NOMO-1 (cell line): Measurements from ENCODE around the gene SDR42E2.
"Not testable (repeated sequence)": the region's sequence is repeated elsewhere in the genome, so short reads cannot be mapped to it uniquely, and the experiment has no call there.

Experiments
- DNase-seq, 2 experiments: peaks; one replicate each; lab custom pipeline; 2025; ENCODE audit not compliant: unreplicated experiment in 2 of 2; lab: John Stamatoyannopoulos, UW

The SDR42E2 gene

DNA sequence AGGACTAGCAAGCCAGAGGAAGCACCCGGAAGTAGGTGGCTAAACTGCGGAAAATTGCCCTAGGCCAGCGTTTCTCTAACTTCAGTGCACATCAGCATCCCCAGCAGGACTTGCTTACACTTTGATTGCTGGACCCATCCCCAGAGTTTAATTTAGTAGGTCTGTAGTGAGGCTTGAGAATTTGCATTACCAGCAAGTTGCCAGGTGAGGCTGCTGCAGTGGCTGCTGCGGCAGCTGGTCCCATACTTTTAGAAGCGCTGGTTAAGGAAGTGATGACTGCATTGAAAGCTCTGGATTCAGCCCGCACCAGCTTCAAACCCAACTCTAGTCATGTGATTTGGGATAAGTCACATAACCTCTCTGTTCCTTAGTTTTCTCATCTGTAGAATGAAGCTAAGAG lies 48.0 kb downstream of the SDR42E2 start:
- no peak for DNase-seq

DNA sequence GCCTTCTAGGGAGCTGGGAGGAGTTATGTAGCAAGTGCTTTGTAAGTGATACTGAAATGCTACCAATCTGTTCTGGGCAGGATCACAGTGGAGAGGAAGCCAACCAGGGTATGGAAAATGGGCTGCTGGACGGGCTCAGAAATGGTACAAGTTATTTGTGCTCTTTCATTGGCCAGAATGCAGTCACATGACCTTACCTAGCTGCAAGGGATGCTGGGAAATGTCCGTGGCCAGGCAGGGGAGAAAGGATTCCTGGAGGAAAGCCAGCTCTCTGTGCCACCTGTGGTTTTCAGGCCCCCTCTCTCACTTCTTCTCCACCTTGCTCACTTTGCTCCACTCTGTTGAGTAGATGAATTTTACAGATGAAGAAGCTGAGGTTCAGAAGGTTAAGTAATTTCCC lies 48.5 kb downstream of the SDR42E2 start:
- no peak for DNase-seq

DNA sequence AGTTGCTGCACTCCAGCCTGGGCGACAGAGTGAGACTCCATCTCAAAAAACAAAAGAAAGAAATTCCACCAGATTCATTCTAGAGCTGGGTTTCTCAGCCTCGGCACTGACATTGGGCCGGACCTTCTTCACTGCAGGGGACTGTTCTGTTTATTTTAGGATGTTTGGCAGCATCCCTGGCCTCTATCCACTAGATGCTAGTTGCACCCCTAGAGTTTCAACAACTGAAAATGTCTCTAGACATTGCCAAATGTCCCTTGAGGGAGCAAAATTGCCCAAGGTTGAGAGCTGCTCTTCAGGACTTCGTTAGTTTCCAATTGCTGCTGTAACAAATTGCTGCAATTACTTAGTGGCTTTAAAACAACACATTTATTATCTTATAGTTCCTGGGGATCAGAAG lies 50.9 kb downstream of the SDR42E2 start:
- no peak for DNase-seq

DNA sequence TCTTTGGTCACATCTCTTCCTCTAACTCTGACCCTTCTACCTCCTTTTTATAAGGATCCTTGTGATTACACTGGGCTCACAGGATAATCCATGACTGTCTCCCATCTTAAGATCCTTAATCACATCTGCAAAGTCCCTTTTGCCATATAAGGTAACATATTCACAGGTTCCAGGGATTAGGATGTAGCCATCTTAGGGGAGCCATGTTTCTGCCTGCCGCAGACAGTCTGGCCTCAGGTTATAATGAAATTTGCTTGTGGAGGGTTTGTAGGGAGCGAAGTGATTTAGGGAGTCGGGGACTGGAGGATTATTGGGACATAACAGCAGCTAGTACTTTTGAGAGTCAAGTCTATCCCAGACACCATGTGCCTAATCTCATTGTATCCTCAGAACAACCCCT lies 51.5 kb downstream of the SDR42E2 start:
- DNase-seq = no peak

DNA sequence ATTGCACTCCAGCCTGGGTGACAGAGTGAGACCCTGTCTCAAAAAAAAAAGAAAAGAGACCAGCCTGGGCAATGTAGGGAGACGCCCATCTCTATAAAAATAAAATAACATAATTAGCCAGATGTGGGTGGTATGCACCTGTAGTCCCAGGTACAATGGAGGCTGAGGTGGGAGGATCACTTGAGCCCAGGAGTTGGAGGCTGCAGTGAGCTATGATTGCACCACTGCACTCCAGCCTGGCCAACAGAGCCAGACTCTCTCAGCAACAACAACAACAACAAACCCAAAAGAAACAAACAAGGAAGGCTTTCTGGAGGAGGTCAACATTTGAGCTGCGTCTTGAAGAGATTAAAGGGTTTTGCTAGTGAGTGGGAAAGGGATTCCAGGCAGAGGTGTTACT lies 52.1 kb downstream of the SDR42E2 start:
- no peak for DNase-seq

DNA sequence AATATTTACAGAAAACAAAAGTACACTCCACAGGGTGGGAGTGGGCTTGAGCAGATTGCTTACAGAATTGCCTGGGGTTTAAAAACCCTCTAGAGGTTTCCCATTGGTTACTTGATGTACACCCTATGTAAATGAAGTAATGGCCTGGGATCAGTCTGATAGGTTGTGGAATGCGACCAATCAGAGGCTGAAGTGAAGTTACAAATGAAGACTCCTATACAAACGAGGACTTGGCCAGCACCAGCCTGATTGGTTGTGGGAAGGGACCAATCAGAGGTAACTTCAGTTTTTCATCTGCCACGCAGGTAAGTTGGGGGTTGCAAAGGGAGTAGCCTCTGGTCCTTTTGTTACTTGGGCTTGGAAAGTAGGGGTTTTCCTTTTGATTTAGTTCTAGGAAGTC lies 52.6 kb downstream of the SDR42E2 start:
- DNase-seq = no peak

DNA sequence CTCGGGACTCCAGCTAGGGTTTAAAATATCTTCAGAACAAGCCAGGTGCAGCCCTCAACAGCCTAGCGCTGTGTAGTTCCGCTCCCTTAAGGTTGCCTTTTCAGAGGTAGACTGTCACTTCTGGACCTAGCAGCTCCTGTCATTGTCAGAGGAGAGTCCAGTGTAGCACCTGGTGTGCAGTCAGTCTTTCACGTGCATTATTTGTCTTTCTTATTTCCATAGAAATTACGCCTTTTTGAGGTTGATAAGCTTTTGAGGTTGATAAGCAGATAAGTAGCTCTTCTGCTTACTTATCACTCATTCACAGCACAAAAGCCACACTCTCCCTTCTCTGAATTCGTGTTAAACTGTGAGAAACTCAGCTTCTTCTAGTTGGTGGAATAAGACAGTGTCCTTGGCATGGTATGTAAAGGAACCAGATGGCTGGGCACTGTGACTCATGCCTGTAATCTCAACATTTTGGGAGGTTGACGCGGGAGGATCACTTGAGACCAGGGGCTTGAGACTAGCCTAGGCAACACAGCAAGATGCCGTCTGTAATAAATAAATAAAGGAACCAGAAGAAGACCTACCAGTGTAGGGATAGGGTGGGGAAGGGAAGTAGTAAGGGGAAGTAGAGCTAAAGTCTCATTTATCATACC lies 54.0 kb downstream of the SDR42E2 start:
- peak; percentile 41 to 78 for DNase-seq

DNA sequence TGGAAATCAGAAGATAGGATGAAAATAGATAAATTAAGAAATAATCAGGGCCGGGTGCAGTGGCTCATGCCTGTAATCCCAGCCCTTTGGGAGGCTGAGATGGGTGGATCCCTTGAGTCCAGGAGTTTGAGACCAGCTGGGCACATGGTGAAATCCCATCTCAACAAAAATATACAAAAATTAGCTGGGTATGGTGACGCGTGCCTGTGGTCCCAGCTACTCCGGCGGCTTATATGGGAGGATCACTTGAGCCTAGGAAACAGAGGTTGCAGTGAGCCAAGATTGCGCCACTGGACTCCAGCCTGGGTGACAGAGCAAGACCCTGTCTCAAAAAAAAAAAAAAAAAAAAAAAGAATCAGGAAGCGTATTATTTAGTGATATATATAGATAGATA lies 54.5 kb downstream of the SDR42E2 start:
- DNase-seq = not testable (repeated sequence)

DNA sequence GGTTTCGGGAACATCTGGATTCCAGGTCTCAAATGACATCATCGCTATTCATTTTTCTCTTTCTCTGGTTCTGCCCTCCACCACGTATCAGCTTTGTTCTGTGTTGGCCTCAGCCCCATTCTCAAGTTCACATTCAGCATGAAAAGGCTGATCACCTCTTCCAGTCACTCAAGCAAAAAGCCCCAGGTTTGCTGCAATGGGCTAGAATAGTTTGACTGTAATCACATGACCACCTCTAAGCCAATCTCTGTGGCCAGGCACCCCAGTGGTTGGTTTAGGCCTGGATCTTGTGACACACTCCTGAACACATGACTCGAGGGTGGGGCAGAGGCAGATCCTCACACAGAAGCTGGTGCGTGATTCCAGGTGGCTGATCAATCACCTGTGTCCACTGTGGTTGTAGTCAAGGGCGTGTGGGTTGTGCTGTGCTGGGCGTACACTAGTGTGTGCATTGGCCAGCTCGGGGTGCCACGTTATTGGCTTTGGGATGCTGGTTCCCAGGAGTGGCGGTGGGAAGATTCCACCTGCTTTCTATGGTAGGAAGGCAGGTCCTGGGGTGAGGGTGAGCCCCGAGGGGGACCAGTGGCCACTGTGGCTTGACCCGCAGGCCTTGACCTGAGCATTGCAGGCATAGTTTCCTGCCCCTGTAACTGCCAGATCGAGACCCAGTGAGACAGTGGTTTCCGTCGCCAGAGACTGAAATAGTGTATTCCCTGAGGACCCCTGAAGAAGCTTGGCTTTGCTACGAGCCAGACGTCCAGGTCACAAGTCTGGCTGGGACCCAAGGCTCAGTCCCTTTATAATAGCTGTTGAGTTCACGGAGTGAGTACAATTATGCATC lies 55.8 kb downstream of the SDR42E2 start:
- DNase-seq = no peak

DNA sequence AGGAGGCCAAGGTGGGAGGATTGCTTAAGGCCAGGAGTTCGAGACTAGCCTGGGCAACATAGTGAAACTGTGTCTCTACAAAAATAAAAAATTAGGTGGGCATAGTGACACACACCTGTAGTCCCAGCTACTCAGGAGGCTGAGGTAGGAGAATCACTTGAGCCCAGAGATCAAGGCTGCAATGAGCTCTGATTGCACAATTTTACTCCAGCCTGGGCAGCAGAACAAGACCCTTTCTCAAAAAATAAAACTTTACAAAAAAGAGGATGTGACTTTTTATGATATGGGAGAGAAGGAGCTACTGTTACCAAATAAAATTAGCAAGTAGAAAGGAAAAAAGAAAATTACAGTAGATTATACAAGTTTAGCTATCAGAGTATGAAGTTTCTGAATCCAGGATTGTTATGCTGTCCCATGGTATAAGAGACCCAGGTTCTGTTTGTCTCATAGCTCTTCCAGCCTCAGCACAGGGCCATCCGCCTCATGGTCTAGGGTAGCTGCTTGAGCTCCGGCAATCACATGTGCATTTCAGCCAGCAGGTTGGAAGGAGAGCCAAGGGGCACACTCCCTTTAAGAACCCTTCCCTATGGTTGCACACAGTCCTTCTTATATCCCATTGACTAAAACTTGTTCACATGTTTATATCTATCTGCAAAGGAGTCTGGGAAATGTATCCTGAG lies 57.2 kb downstream of the SDR42E2 start:
- no peak for DNase-seq

DNA sequence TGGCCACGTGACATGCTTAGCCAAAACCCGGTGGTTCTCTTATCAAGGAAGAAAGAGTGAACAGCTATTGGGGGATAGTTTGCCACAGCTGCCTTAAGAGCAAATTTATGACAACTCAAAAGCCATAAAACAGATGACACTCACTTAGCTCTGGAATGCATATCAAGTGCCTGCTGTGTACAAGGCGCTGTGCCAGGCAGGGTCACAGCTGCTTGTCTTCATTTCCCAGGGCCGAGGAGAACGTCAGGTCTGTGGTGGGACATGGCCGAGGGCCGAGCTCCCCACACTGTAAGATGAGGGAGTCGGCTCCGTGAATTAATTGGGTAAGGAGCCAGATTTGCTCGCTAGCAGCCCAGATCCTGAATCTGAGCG lies 57.7 kb downstream of the SDR42E2 start:
- no peak for DNase-seq

DNA sequence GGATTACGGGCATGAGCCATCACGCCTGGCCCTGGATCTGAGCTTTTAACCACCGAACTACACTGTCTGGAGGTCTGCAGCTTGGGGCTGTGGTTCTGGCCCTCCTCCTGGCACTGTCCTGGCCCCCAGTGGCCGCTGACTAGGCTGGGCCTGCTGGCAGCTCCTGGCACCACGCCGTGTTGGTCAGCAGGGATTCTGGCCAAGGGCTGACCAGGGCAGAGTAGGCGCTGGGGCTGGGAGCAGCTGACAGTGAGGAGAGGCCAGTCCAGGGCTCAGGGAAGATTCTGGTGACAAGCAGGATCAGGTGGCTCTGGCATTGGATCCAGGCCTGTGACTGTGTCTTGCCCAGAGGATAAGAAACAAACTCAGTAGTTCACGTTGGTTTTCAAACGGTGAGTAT lies 58.4 kb downstream of the SDR42E2 start:
- no peak for DNase-seq

DNA sequence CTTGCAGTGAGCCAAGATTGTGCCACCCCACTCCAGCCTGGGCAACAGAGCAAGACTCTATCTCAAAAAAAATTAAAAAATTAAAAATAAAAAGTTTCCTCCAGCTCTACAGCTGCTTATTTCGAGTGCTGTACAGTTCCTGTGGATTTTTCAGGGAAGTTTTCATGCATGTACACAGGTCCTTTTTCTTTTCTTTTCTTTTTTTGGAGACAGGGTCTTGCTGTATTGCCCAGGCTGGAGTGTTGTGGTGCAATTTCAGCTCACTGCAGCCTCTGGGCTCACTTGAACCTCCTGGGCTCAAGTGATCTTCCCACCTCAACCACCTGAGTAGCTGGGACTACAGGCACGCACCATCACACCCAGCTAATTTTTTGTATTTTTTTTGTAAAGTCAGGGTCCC lies 59.7 kb downstream of the SDR42E2 start:
- DNase-seq = no peak

DNA sequence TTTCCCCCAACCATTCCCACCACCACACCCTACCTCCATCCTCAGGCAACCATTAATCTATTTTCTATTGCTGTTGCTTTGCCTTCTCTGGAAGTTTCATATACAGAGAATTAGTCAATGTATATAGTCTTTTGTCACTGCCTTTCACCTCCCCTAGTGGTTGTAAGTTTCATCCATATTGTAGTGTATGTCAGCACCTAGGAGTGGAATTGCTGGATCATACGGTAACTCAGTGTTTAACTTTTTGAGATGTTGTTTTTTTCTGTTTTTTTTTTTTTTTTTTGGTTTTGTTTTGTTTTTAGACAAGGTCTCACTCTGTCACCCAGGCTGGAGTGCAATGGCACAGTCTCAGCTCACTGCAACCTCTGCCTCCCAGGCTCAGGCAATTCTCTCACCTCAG lies 60.7 kb downstream of the SDR42E2 start:
- no peak for DNase-seq

DNA sequence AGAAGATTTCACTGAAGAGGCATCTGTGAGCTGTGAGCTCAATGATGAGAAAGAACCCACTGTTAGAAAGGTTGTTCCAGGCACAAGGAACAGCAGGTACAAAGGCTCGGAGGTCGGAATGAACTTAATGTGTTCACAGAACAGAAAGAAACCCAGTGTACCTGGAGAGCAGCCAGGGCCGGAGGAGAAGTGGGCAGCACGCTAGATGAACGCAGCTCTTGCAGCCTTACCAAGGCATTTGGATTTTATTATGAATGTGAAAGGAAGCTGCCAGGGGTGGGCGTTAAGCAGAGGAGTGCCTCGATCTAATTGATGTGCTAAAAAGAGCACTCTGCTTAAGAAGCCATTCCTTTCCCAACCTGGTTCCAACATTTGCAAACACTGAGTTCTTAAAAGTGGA lies 62.8 kb downstream of the SDR42E2 start:
- no peak for DNase-seq

DNA sequence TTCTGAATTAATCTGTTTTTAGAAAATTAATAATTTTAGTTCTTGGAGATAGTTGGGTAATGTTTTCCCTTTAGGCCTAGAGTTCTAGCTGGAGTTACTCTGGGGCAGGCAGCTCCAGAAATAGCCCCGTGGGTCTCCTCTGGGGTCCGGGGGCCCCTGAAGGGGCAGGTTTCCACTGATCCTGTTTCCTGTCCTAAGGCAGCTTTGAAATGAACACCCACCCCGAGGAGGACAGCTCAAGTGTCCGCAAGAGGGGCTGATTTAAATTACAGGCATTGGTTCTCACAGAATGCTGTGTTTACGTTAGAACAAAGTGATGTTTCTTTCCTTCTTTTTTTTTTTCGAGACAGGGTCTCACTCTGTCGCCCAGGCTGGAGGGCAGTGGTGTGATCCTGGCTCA lies 67.6 kb downstream of the SDR42E2 start:
- DNase-seq = no peak

DNA sequence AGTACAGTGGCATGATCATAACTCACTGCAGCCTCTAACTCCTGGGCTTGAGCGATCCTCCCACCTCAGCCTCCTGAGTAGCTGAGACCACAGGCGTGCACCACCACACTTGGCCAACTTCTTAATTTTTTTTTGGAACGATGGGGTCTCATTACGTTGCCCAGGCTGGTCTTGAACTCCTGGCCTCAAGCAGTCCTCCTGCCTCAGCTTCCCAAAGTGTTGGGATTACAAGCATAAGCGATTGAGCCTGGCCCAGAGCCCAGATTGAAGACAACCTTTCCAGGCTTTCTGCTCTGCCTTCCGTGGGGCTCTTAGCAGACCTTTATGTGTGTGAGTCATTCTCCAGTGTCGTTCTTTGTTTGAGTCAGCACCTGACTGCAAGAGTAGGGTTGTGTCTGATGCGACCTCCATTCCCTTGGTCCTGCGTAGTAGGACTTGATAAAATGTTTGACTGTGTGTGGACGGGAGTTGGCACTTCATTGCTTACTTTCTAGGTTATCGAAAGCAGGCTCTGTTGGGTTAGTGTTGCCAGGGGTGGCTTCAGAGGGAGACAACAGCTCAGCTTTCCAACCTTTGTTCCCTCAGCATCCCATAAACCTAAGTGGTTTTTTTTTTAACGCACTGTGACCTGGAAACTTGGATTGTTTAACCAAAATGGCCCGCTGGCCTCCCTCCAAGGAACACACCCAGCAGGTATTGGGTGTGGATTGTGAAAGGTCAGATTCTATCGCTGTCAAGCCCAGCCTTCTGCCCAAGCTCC lies 70.2 kb downstream of the SDR42E2 start:
- DNase-seq = no peak

DNA sequence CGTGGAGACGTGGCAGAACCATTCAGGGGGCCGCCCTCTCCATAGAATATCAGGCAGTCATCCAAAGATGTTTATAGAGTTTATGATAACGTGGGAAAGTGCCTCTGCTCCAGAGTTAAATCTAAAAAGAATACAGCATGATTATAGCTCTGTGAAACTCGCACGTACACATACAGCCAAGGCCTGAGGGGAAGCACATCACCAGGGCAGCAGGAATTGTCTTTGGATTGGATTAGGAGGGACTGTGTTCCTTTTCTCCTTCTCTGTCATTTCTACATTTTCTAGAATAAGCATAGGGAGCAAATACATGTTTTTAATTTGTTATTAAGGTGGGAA lies 70.7 kb downstream of the SDR42E2 start:
- DNase-seq = no peak

DNA sequence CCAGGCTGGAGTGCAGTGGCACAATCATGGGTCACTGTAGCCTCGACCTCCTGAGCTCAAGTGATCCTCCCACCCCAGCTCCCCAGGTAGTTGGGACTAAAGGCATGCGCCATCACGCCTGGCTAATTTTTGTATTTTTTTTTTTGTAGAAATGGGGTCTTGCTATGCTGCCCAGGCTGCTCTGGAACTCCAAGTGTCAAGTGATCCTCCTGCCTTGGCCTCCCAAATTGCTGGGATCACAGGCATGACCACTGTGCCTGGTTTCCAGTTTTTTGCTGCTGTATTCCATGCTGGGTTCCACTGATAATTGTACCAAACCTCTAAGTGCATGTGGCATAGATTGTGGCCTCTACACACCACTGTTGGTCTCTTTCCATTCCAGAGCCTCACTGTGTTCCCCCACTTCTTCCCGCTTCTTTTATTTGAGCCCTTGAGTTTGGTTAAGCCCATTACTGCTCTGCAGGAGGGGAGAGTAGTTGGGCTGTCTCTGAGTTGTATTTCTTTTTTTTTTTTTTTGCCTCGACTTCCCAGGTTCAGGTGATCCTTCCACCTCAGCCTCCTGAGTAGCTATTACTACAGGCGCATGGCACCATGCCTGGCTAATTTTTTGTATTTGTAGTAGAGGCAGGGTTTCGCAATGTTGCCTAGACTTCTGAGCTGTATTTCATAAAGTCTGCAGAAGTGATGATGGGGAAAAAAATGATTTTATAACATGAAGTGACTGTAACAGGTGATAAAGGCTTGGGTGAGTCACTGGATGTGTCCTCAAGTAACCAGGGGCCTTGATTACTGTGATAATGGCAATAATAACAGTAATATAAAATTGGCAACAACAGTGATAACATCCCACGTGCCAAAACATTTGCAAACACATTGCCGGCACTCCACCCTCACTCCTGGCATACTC lies 73.8 kb downstream of the SDR42E2 start:
- DNase-seq = no peak

DNA sequence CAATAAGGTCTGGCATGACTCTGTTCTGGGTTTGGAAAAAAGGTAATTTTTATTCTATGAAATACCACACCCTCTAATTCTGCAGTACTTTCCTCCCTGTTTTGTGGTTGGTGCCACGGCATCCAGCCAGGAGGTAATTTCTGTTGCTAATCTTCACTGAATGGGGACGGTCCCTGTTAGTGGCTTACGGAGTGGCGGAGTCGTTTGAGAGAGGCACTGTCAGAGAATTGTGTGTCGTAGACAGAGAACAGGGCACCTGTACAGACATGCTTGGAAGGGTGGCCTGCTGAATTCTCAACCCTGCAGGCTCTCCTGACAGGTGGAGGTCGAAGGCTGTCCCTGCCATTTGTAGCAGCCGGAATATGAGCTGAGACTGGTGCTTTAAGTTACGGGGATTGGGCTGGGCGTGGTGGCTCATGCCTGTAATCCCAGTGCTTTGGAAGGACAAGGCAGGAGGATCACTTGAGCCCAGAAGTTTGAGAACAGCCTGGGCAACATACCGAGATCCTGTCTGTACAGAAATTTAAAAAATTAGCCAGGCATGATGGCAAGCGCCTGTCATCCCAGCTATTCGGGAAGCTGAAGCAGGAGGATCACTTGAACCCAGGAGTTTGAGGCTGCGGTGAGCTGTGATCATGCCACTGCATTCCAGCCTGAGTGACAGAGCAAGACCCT lies 77.0 kb downstream of the SDR42E2 start:
- no peak for DNase-seq
